GM21447 (cell line): Measurements from ENCODE around the gene FBXW2.
A peak's percentile ranks its signal among the peaks of the same experiment; 100 is the strongest.
"Not testable (repeated sequence)": the region's sequence is repeated elsewhere in the genome, so short reads cannot be mapped to it uniquely, and the experiment has no call there.

Experiments used
- ATAC-seq: cut with Tn5 transposase; IDR thresholded peaks from one replicate; pipeline ENCODE4 v1.9.1; 2021; ENCODE audit not compliant: unreplicated experiment

The FBXW2 gene

GRCh38 chr9:120779227-120779626 is 14.0 kb downstream of the FBXW2 start:
- no peak for ATAC-seq

GRCh38 chr9:120778758-120779157 is 14.5 kb downstream of the FBXW2 start:
- ATAC-seq = no peak

- ATAC-seq = no peak
Measured at GRCh38 chr9:120777229-120777628, 16.0 kb downstream of the FBXW2 start.

GRCh38 chr9:120776788-120777187 is 16.4 kb downstream of the FBXW2 start:
- ATAC-seq = no peak

GRCh38 chr9:120775859-120776258 is 17.4 kb downstream of the FBXW2 start:
- no peak for ATAC-seq

GRCh38 chr9:120774719-120775118 is 18.5 kb downstream of the FBXW2 start:
- ATAC-seq = no peak

GRCh38 chr9:120773256-120773655 is 20.0 kb downstream of the FBXW2 start:
- no peak for ATAC-seq

- no peak for ATAC-seq
Measured at GRCh38 chr9:120770931-120771330, 22.3 kb downstream of the FBXW2 start.

GRCh38 chr9:120768886-120769285 is 24.3 kb downstream of the FBXW2 start:
- no peak for ATAC-seq

- no peak for ATAC-seq
Measured at GRCh38 chr9:120768247-120768646, 25.0 kb downstream of the FBXW2 start.

- no peak for ATAC-seq
Measured at GRCh38 chr9:120767451-120767850, 25.8 kb downstream of the FBXW2 start.

GRCh38 chr9:120765910-120766425 is 27.2 kb downstream of the FBXW2 start:
- no peak for ATAC-seq

GRCh38 chr9:120764476-120764875 is 28.7 kb downstream of the FBXW2 start:
- no peak for ATAC-seq

- ATAC-seq = no peak
Measured at GRCh38 chr9:120761006-120761405, 32.2 kb downstream of the FBXW2 start.

GRCh38 chr9:120759755-120760400 is 33.3 kb downstream of the FBXW2 start:
- no peak for ATAC-seq

GRCh38 chr9:120758544-120758943 is 34.7 kb downstream of the FBXW2 start:
- no peak for ATAC-seq

- ATAC-seq = no peak
Measured at GRCh38 chr9:120757026-120757913, 35.9 kb downstream of the FBXW2 start.

GRCh38 chr9:120756531-120756930 is 36.7 kb downstream of the FBXW2 start:
- ATAC-seq = no peak

- ATAC-seq = peak; percentile 49
Measured at GRCh38 chr9:120755810-120756434, 37.3 kb downstream of the FBXW2 start.

GRCh38 chr9:120755044-120755443 is 38.2 kb downstream of the FBXW2 start:
- ATAC-seq = peak; percentile 54

- ATAC-seq = no peak
Measured at GRCh38 chr9:120750421-120750820, 42.8 kb downstream of the FBXW2 start.

- ATAC-seq = not testable (repeated sequence)
Measured at GRCh38 chr9:120746366-120746765, 46.9 kb downstream of the FBXW2 start.
